ENCODE data around the gene ATF3.
A peak's percentile ranks its signal among the peaks of the same experiment; 100 is the strongest.

Gene ATF3

GRCh38 chr1:212608392-212608958 lies at the start of gene ATF3:
TSS of gene ATF3 (plus strand) at chr1:212608761. CDS start at chr1:212615022, 6,261 bp downstream.
- peak; percentile 69 for DNase-seq

- no peak for DNase-seq
These were observed 48.6 kb upstream of the ATF3 start for GRCh38 chr1:212559929-212560328.

GRCh38 chr1:212560933-212561460 lies 47.6 kb upstream of the ATF3 start:
- DNase-seq = no peak

GRCh38 chr1:212561501-212561931 lies 47.0 kb upstream of the ATF3 start:
- no peak for DNase-seq

- DNase-seq = no peak
These were observed 45.8 kb upstream of the ATF3 start for GRCh38 chr1:212562771-212563170.

GRCh38 chr1:212565079-212565478 lies 43.5 kb upstream of the ATF3 start:
- DNase-seq = no peak

GRCh38 chr1:212565571-212566305 lies 42.8 kb upstream of the ATF3 start:
- no peak for DNase-seq

GRCh38 chr1:212566522-212567479 lies 41.8 kb upstream of the ATF3 start:
- peak; percentile 42 for DNase-seq

GRCh38 chr1:212567638-212568037 lies 40.9 kb upstream of the ATF3 start:
- DNase-seq = no peak

GRCh38 chr1:212568978-212569537 lies 39.5 kb upstream of the ATF3 start:
- no peak for DNase-seq

GRCh38 chr1:212574732-212575131 lies 33.8 kb upstream of the ATF3 start:
- no peak for DNase-seq

- DNase-seq = no peak
These were observed 33.2 kb upstream of the ATF3 start for GRCh38 chr1:212575333-212575732.

- DNase-seq = no peak
These were observed 30.5 kb upstream of the ATF3 start for GRCh38 chr1:212578041-212578440.

GRCh38 chr1:212581034-212581433 lies 27.5 kb upstream of the ATF3 start:
- DNase-seq = no peak

GRCh38 chr1:212582291-212582690 lies 26.3 kb upstream of the ATF3 start:
- no peak for DNase-seq

GRCh38 chr1:212582808-212583615 lies 25.5 kb upstream of the ATF3 start:
- no peak for DNase-seq

GRCh38 chr1:212583643-212584042 lies 24.9 kb upstream of the ATF3 start:
- DNase-seq = no peak

- no peak for DNase-seq
These were observed 24.3 kb upstream of the ATF3 start for GRCh38 chr1:212584092-212584886.

GRCh38 chr1:212585210-212585609 lies 23.4 kb upstream of the ATF3 start:
- DNase-seq = no peak

- DNase-seq = no peak
These were observed 22.1 kb upstream of the ATF3 start for GRCh38 chr1:212586206-212587015.

Data from activated CD4-positive, alpha-beta T cell treated with anti-CD3 and anti-CD28 coated beads for 1 hour (primary cell).